Measurements from ENCODE around the gene AQP7.

The AQP7 gene

DNA sequence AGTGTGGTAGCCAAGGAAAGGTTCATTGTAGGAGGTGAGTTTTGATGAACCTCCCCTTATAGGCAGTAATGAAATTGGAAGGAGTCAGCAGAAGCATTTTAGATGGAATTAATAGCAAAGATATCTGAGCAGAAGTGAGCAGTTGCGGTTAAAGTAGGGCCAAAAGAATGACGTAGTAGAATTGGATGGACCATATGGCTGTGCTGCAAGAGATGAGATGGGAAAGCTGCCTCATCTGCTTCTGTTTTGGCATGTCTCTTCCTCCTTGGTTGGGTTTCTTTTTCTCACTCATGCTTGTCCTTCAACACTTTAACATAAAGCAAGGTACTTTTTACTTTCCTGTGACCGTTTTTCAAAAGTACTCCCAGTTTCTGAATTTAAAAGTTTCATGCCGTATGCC, 55.8 kb downstream of the AQP7 start:
- ATAC-seq = no peak
- TF ChIP-seq, protein P1, sequence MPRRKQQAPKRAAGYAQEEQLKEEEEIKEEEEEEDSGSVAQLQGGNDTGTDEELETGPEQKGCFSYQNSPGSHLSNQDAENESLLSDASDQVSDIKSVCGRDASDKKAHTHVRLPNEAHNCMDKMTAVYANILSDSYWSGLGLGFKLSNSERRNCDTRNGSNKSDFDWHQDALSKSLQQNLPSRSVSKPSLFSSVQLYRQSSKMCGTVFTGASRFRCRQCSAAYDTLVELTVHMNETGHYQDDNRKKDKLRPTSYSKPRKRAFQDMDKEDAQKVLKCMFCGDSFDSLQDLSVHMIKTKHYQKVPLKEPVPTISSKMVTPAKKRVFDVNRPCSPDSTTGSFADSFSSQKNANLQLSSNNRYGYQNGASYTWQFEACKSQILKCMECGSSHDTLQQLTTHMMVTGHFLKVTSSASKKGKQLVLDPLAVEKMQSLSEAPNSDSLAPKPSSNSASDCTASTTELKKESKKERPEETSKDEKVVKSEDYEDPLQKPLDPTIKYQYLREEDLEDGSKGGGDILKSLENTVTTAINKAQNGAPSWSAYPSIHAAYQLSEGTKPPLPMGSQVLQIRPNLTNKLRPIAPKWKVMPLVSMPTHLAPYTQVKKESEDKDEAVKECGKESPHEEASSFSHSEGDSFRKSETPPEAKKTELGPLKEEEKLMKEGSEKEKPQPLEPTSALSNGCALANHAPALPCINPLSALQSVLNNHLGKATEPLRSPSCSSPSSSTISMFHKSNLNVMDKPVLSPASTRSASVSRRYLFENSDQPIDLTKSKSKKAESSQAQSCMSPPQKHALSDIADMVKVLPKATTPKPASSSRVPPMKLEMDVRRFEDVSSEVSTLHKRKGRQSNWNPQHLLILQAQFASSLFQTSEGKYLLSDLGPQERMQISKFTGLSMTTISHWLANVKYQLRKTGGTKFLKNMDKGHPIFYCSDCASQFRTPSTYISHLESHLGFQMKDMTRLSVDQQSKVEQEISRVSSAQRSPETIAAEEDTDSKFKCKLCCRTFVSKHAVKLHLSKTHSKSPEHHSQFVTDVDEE (CRISPR knock-in tag; IDR thresholded peaks at IDR 0.05) = no peak

DNA sequence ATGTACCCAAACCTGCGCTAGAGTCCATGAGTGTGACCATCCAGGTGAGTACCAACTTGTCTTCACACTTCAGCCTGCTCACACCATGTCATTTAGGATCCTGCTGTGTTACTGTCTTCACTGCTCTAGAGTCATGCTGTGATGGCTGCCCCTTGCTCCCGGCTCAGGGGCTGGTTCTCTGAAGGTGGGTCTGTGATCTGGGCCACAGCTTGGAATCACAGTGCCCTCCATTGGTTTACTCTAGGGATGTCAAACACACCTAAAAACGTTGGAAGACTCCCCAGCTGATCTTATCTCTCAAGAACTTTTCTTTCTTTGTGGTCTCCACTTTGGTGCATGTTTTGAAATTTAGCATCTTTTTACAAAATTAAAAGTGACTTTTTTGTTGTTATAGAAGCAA, 58.2 kb downstream of the AQP7 start:
- no peak for TF ChIP-seq SNAI2 (CRISPR knock-in tag; IDR thresholded peaks at IDR 0.05)
- TF ChIP-seq TOX (CRISPR knock-in tag; IDR thresholded peaks at IDR 0.05; ENCODE audit: borderline replicate concordance) = no peak
- TF ChIP-seq, protein P2, sequence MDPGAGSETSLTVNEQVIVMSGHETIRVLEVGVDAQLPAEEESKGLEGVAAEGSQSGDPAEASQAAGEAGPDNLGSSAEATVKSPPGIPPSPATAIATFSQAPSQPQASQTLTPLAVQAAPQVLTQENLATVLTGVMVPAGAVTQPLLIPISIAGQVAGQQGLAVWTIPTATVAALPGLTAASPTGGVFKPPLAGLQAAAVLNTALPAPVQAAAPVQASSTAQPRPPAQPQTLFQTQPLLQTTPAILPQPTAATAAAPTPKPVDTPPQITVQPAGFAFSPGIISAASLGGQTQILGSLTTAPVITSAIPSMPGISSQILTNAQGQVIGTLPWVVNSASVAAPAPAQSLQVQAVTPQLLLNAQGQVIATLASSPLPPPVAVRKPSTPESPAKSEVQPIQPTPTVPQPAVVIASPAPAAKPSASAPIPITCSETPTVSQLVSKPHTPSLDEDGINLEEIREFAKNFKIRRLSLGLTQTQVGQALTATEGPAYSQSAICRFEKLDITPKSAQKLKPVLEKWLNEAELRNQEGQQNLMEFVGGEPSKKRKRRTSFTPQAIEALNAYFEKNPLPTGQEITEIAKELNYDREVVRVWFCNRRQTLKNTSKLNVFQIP (CRISPR knock-in tag; IDR thresholded peaks at IDR 0.05; ENCODE audit: borderline replicate concordance, low read depth) = no peak
- no peak for TF ChIP-seq GLIS3 (CRISPR knock-in tag; IDR thresholded peaks at IDR 0.05)
- no peak for TF ChIP-seq ZNF8 (CRISPR knock-in tag; IDR thresholded peaks at IDR 0.05)
- no peak for TF ChIP-seq ZNF565 (CRISPR knock-in tag; conservative IDR thresholded peaks at IDR 0.05; ENCODE audit: low read depth)
- TF ChIP-seq TCF4 (CRISPR knock-in tag; IDR thresholded peaks at IDR 0.05; ENCODE audit: borderline replicate concordance) = no peak
- no peak for TF ChIP-seq ZNF70 (CRISPR knock-in tag; IDR thresholded peaks at IDR 0.05)
- TF ChIP-seq, protein P3, sequence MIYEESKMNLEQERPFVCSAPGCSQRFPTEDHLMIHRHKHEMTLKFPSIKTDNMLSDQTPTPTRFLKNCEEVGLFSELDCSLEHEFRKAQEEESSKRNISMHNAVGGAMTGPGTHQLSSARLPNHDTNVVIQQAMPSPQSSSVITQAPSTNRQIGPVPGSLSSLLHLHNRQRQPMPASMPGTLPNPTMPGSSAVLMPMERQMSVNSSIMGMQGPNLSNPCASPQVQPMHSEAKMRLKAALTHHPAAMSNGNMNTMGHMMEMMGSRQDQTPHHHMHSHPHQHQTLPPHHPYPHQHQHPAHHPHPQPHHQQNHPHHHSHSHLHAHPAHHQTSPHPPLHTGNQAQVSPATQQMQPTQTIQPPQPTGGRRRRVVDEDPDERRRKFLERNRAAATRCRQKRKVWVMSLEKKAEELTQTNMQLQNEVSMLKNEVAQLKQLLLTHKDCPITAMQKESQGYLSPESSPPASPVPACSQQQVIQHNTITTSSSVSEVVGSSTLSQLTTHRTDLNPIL (CRISPR knock-in tag; IDR thresholded peaks at IDR 0.05; ENCODE audit: low read depth) = no peak
- no peak for TF ChIP-seq RARB (CRISPR knock-in tag; IDR thresholded peaks at IDR 0.05)
- no peak for TF ChIP-seq BACH2 (CRISPR knock-in tag; IDR thresholded peaks at IDR 0.05; ENCODE audit: borderline replicate concordance)
- no peak for TF ChIP-seq CSDC2 (CRISPR knock-in tag; IDR thresholded peaks at IDR 0.05)
- TF ChIP-seq, protein P4, sequence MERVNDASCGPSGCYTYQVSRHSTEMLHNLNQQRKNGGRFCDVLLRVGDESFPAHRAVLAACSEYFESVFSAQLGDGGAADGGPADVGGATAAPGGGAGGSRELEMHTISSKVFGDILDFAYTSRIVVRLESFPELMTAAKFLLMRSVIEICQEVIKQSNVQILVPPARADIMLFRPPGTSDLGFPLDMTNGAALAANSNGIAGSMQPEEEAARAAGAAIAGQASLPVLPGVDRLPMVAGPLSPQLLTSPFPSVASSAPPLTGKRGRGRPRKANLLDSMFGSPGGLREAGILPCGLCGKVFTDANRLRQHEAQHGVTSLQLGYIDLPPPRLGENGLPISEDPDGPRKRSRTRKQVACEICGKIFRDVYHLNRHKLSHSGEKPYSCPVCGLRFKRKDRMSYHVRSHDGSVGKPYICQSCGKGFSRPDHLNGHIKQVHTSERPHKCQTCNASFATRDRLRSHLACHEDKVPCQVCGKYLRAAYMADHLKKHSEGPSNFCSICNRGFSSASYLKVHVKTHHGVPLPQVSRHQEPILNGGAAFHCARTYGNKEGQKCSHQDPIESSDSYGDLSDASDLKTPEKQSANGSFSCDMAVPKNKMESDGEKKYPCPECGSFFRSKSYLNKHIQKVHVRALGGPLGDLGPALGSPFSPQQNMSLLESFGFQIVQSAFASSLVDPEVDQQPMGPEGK (CRISPR knock-in tag; IDR thresholded peaks at IDR 0.05; ENCODE audit: borderline replicate concordance) = no peak
- TF ChIP-seq, protein P5, sequence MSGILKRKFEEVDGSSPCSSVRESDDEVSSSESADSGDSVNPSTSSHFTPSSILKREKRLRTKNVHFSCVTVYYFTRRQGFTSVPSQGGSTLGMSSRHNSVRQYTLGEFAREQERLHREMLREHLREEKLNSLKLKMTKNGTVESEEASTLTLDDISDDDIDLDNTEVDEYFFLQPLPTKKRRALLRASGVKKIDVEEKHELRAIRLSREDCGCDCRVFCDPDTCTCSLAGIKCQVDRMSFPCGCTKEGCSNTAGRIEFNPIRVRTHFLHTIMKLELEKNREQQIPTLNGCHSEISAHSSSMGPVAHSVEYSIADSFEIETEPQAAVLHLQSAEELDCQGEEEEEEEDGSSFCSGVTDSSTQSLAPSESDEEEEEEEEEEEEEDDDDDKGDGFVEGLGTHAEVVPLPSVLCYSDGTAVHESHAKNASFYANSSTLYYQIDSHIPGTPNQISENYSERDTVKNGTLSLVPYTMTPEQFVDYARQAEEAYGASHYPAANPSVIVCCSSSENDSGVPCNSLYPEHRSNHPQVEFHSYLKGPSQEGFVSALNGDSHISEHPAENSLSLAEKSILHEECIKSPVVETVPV (CRISPR knock-in tag; IDR thresholded peaks at IDR 0.05) = no peak
- no peak for TF ChIP-seq PPARA (CRISPR knock-in tag; IDR thresholded peaks at IDR 0.05; ENCODE audit: borderline replicate concordance)
- TF ChIP-seq ZFP3 (CRISPR knock-in tag; IDR thresholded peaks at IDR 0.05) = no peak
- no peak for TF ChIP-seq ISL1 (CRISPR knock-in tag; IDR thresholded peaks at IDR 0.05)
- TF ChIP-seq, protein P1 (CRISPR knock-in tag; IDR thresholded peaks at IDR 0.05) = no peak
- no peak for TF ChIP-seq ARNTL (CRISPR knock-in tag; IDR thresholded peaks at IDR 0.05; ENCODE audit: borderline replicate concordance, low read depth)
- no peak for TF ChIP-seq OSR1 (CRISPR knock-in tag; IDR thresholded peaks at IDR 0.05)
- no peak for ATAC-seq
